Tibial nerve (tissue), 4 donors: Measurements from ENCODE around the gene DNAJC4. TPM values are rescaled to one million over a fixed set of nuclear protein-coding genes. Genes with fewer than 3 reads are reported as not detected.
"Not testable (repeated sequence)": the region's sequence is repeated elsewhere in the genome, so short reads cannot be mapped to it uniquely, and the experiment has no call there.

Experiments
- DNase-seq, 2 donors: peaks; one replicate each; pipeline ENCODE4 v3.0.0-alpha.2; 2019; ENCODE audit warnings: low spot score in 2 of 2
- H3K27ac ChIP-seq, 4 donors: fragments of 200-600 bp; sonication (generic) in 3 of 4; one replicate each; pipeline ENCODE4 v1.5.1; 2017 to 2019; ENCODE audit warnings: mild to moderate bottlenecking in 1 of 4
- H3K27me3 ChIP-seq, 2 donors: fragments of 200-600 bp; sonication (generic) in 1 of 2; one replicate each; pipeline versions ENCODE4 v1.5.1 to v1.6.0; 2017 to 2019
- H3K36me3 ChIP-seq, 3 donors: fragments of 200-600 bp; sonication (generic); one replicate each; pipeline ENCODE4 v1.5.1; 2018 to 2019
- H3K4me1 ChIP-seq, 4 donors: fragments of 200-600 bp; sonication (generic) in 3 of 4; one replicate each; pipeline ENCODE4 v1.5.1; 2017 to 2019
- H3K4me3 ChIP-seq, 4 donors: fragments of 200-600 bp; sonication (generic) in 3 of 4; one replicate each; pipeline ENCODE4 v1.5.1; 2017 to 2019; ENCODE audit warnings: mild to moderate bottlenecking in 1 of 4, moderate library complexity in 1 of 4
- H3K9me3 ChIP-seq, 4 donors: fragments of 200-600 bp; sonication (generic) in 3 of 4; one replicate each; pipeline ENCODE4 v1.5.1; 2017 to 2019
- CTCF ChIP-seq, 5 experiments: fragments of 200-600 bp in 3 of 5; fragments of 450-650 bp in 2 of 5; sonication (generic) in 3 of 5; IDR thresholded peaks; one replicate each; pipeline ENCODE4 v1.5.1; 2016 to 2019; ENCODE audit warnings: antibody characterized with exemption in 5 of 5, mild to moderate bottlenecking in 3 of 5, moderate library complexity in 2 of 5
- EP300 ChIP-seq, 2 donors: sonication (generic); formaldehyde crosslinking; IDR thresholded peaks; one replicate each; pipeline ENCODE4 v1.6.1; 2017; ENCODE audit warnings: antibody characterized with exemption in 2 of 2, mild to moderate bottlenecking in 1 of 2
- POLR2A ChIP-seq, 2 donors: fragments of 450-650 bp; IDR thresholded peaks; one replicate each; pipeline ENCODE4 v1.6.1; 2017; ENCODE audit warnings: antibody characterized with exemption in 2 of 2, mild to moderate bottlenecking in 2 of 2, moderate library complexity in 2 of 2
- WGBS, 2 donors: methylation state at CpG; one replicate each; pipeline ENCODE4 v1.1.5; 2018; 5-methylcytosine and 5-hydroxymethylcytosine counted together
- total RNA-seq, 4 donors: library from RNA; depleted of rRNA; stranded (reverse); fragments of >200 nt; gene quantifications; one replicate each; pipeline ENCODE4 v1.1.0, GENCODE V29; 2016

Gene DNAJC4
- total RNA-seq, 4 donors from 2014 or later: 20.1 to 42.0 (median 25.8) TPM

DNA sequence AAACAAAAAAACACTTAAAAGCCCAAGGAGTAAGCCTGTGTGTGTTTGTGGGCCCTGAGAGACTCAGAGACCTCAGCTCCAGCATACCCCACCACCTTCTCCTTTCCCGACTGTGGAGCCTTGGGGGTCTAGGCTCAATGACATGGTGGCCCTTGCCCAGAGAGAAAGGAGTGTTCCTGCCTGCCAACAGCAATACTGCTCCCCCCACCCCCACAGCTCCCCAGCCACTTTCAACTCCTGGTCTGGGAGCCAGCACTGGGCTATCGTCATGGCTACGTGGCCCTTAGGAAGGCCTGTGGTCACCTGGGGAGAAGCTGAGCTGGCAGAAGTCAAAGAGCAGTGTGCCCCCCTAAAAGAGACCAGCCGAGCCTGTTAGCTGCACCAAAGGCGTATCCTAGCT, 13.8 kb downstream of the DNAJC4 start:
- Histone ChIP-seq H3K27me3 (no peaks in the 10 kb centered on the region), H3K4me3 (no peak overlapping the region), H3K36me3 (peaks cover 0 to 20% (median 0%) of the 10 kb centered on the region in 3 donors), H3K9me3 (no peaks in the 10 kb centered on the region), H3K27ac (peak overlapping the region in 1 of 4 donors; percentile 16), H3K4me1 (peaks cover 0 to 73% (median 32%) of the 10 kb centered on the region in 4 donors)
- DNase-seq: no peak
- TF ChIP-seq EP300 (IDR thresholded peaks at IDR 0.05) (no peak), POLR2A (IDR thresholded peaks at IDR 0.05) (no peak), CTCF (IDR thresholded peaks at IDR 0.05) (no peak)
- WGBS, 2 donors: 33 to 43% methylated on average over 5 of the region's 5 CpGs

GRCh38 chr11:64244966-64245365, 14.6 kb downstream of the DNAJC4 start:
- Histone ChIP-seq H3K9me3 (no peaks in the 10 kb centered on the region), H3K4me1 (peaks cover 0 to 77% (median 31%) of the 10 kb centered on the region in 4 donors), H3K27ac (peak overlapping the region in 3 of 4 donors; percentile 83 to 92 (median 84)), H3K4me3 (peak overlapping the region; percentile 44 to 80 (median 70)), H3K36me3 (peaks cover 0 to 18% (median 0%) of the 10 kb centered on the region in 3 donors), H3K27me3 (no peaks in the 10 kb centered on the region)
- 0 to 15% methylated on average over 1 to 6 of the region's 6 CpGs for WGBS, 2 donors
- DNase-seq: no peak
- no peak for TF ChIP-seq EP300 (IDR thresholded peaks at IDR 0.05)
- TF ChIP-seq POLR2A (IDR thresholded peaks at IDR 0.05): no peak
- no peak for TF ChIP-seq CTCF (IDR thresholded peaks at IDR 0.05)

GRCh38 chr11:64245401-64245796, 15.1 kb downstream of the DNAJC4 start:
- Histone ChIP-seq H3K4me3 (peak overlapping the region; percentile 44 to 80 (median 70)), H3K36me3 (peaks cover 0 to 18% (median 0%) of the 10 kb centered on the region in 3 donors), H3K27me3 (no peaks in the 10 kb centered on the region), H3K27ac (peak overlapping the region; percentile 46 to 92 (median 84)), H3K4me1 (peaks cover 0 to 76% (median 27%) of the 10 kb centered on the region in 4 donors), H3K9me3 (no peaks in the 10 kb centered on the region)
- TF ChIP-seq EP300 (IDR thresholded peaks at IDR 0.05) (no peak), CTCF (IDR thresholded peaks at IDR 0.05) (no peak), POLR2A (IDR thresholded peaks at IDR 0.05) (no peak)
- no peak for DNase-seq
- WGBS, 2 donors: 0 to 2% methylated on average over 3 to 6 of the region's 6 CpGs

DNA sequence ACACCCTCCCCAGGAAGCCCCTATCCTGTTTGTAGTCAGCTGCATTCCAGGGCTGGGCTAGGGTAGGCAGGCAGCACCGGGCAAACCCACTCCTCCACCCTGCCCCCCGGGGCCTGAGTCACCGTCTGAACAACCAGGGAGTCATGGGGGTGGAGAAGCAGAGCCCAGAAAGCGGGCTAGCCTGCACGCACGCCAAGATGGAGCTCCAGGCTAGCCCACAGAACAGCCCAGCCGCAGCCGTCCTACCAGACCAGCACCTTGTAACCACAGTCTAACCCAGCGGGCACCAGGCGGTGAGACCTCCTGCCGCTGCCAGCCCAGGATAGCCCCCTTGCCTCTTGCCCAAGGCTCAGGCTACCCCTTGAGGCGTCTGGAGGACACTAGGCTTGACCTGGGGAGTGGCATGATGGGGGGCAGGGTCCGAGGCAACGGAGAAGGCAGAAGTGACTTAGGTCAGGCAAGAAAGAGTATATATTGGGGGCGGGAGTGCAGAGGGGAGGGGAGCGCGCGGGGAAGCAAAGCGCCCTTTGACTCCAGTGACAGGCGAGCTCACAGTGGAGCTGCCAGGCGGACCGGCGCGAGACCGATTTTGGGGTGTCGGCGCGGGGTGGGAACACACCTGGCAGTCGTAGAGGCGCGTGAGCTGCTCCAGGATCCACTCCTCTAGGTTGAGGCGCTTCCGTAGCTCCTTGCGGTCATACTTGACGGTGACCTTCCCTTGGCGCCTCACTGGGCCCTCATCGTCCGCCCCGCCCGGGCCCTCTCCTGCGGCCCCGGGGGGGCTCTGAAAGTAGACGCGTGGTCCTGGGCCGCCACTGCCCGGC, 15.7 kb downstream of the DNAJC4 start:
- no peak for TF ChIP-seq POLR2A (IDR thresholded peaks at IDR 0.05)
- peaks cover 0 to 18% (median 0%) of the 10 kb centered on the region in 3 donors for H3K36me3 ChIP-seq
- H3K4me3 ChIP-seq: peak overlapping the region; percentile 44 to 80 (median 70)
- H3K4me1 ChIP-seq: peaks cover 0 to 80% (median 32%) of the 10 kb centered on the region in 4 donors
- H3K9me3 ChIP-seq: no peaks in the 10 kb centered on the region
- H3K27me3 ChIP-seq: no peaks in the 10 kb centered on the region
- peak; percentile 58 for DNase-seq
- H3K27ac ChIP-seq: peak overlapping the region; percentile 46 to 92 (median 84)
- WGBS, 2 donors: 1% methylated on average over 38 to 43 of the region's 46 CpGs

GRCh38 chr11:64246621-64246870, 16.2 kb downstream of the DNAJC4 start:
- DNase-seq, H3K9me3 ChIP-seq, H3K27me3 ChIP-seq: not testable (repeated sequence)
- 3% methylated on average over 17 of the region's 43 CpGs; no CpG with 5 or more reads in 1 of the 2 donors for WGBS, 2 donors
- Histone ChIP-seq H3K36me3 (peaks cover 0 to 18% (median 0%) of the 10 kb centered on the region in 3 donors), H3K4me1 (peaks cover 0 to 81% (median 34%) of the 10 kb centered on the region in 4 donors), H3K4me3 (peak overlapping the region; percentile 55 to 80 (median 74)), H3K27ac (peak overlapping the region; percentile 46 to 92 (median 88))
